Measurements from ENCODE around the gene LY6G5C. TPM values are rescaled to one million over a fixed set of nuclear protein-coding genes. Genes with fewer than 3 reads are reported as not detected.

The LY6G5C gene
- polyA plus RNA-seq, 3 donors from 2014 or later = 4.6 to 9.7 (median 6.1) TPM

DNA sequence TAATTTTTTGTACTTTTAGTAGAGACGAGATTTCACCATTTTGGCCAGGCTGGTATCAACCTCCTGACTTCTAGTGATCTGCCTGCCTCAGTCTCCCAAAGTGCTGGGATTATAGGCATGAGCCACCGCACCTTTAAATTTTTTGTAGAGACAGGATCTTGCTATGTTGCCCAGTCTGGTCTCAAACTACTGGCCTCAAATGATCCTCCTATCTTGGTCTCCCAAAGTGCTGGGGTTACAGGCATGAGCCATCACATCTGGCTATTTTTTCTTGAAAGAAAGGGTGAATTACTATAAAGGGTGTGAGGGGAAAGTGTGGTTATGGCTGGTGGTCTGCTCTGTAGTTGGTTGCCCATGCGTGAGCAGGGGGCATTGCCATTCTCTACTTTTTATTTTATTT, 27.4 kb upstream of the LY6G5C start:
- H3K36me3 Mint-ChIP-seq = no peaks in the 10 kb centered on the region
- no peak overlapping the region for H3K27ac Mint-ChIP-seq
- no peak overlapping the region for H3K4me3 Mint-ChIP-seq
- peaks cover 0 to 3% (median 1%) of the 10 kb centered on the region in 3 donors for H3K27me3 Mint-ChIP-seq (ENCODE audit: low read depth in 3 of 3)
- no peaks in the 10 kb centered on the region for H3K9me3 Mint-ChIP-seq
- DNase-seq = no peak
- H3K4me1 Mint-ChIP-seq = peaks cover 22 to 26% of the 10 kb centered on the region in 2 donors

DNA sequence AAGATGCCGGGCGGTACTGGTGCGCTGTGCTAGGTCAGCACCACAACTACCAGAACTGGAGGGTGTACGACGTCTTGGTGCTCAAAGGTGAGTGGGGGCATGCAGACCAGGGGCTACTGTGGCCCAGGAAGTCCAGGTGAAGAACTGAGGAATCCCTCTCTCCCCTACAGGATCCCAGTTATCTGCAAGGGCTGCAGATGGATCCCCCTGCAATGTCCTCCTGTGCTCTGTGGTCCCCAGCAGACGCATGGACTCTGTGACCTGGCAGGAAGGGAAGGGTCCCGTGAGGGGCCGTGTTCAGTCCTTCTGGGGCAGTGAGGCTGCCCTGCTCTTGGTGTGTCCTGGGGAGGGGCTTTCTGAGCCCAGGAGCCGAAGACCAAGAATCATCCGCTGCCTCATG, 26.8 kb upstream of the LY6G5C start:
- DNase-seq = no peak
- no peaks in the 10 kb centered on the region for H3K9me3 Mint-ChIP-seq
- no peaks in the 10 kb centered on the region for H3K36me3 Mint-ChIP-seq
- H3K27me3 Mint-ChIP-seq (ENCODE audit: low read depth in 3 of 3) = peaks cover 0 to 5% (median 4%) of the 10 kb centered on the region in 3 donors
- no peak overlapping the region for H3K4me3 Mint-ChIP-seq
- H3K4me1 Mint-ChIP-seq = peaks cover 25 to 27% of the 10 kb centered on the region in 2 donors
- H3K27ac Mint-ChIP-seq = peak overlapping the region in 1 of 6 donors; percentile 19

DNA sequence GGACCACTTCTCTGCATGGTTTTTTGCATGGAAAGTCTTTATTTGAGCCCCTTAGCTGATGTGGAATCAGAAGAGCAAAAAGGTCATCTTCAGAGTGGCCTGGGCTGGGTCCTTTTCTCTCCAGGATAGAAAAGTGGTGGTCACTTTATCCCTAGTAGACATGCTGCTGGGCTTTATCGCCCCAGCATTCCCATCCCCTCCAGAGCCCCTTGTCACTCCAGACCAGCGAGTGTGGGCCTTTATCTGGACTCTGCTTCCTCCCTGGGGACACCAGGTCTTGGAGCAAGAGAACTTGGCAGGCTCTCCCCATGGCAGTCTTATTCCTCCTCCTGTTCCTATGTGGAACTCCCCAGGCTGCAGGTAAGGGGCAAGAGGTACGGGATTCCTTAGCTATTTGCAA, 25.7 kb upstream of the LY6G5C start, which contains the start of gene LY6G6F:
TSS of gene LY6G6F (plus strand) at position 268 of the 400 bp plus-strand sequence. CDS start at position 309, 41 bp downstream.
- Mint-ChIP-seq H3K9me3 (no peaks in the 10 kb centered on the region), H3K4me3 (no peak within 1 kb of the TSS), H3K4me1 (peaks cover 30 to 31% of the 10 kb centered on the region in 2 donors), H3K27me3 (ENCODE audit: low read depth in 3 of 3) (peaks cover 3 to 8% (median 4%) of the 10 kb centered on the region in 3 donors), H3K36me3 (no peaks in the 10 kb centered on the region), H3K27ac (peak within 1 kb of the TSS in 2 of 6 donors; percentile 19 to 68)
- no peak for DNase-seq

DNA sequence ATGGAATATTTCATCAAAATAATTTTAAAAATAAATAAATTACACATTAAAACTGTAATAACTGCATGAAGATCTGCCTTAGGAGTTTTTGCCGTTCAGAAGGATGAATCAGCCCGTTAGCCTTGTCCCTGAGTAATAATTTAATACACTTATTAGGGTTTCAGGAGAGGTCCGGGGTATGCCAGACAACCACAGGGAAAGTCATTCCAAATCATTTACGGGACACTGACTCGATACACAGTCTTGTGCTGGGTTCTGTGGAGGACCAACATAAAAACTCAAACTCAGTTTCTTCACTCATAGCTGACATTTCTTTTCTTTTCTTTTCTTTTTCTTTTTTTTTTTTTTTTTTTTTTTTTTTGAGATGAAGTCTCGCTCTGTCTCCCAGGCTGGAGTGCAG, 25.1 kb upstream of the LY6G5C start:
- no peak for DNase-seq
- peaks cover 3 to 8% (median 4%) of the 10 kb centered on the region in 3 donors for H3K27me3 Mint-ChIP-seq (ENCODE audit: low read depth in 3 of 3)
- H3K4me3 Mint-ChIP-seq = no peak overlapping the region
- peaks cover 30 to 32% of the 10 kb centered on the region in 2 donors for H3K4me1 Mint-ChIP-seq
- no peaks in the 10 kb centered on the region for H3K9me3 Mint-ChIP-seq
- no peaks in the 10 kb centered on the region for H3K36me3 Mint-ChIP-seq
- no peak overlapping the region for H3K27ac Mint-ChIP-seq

DNA sequence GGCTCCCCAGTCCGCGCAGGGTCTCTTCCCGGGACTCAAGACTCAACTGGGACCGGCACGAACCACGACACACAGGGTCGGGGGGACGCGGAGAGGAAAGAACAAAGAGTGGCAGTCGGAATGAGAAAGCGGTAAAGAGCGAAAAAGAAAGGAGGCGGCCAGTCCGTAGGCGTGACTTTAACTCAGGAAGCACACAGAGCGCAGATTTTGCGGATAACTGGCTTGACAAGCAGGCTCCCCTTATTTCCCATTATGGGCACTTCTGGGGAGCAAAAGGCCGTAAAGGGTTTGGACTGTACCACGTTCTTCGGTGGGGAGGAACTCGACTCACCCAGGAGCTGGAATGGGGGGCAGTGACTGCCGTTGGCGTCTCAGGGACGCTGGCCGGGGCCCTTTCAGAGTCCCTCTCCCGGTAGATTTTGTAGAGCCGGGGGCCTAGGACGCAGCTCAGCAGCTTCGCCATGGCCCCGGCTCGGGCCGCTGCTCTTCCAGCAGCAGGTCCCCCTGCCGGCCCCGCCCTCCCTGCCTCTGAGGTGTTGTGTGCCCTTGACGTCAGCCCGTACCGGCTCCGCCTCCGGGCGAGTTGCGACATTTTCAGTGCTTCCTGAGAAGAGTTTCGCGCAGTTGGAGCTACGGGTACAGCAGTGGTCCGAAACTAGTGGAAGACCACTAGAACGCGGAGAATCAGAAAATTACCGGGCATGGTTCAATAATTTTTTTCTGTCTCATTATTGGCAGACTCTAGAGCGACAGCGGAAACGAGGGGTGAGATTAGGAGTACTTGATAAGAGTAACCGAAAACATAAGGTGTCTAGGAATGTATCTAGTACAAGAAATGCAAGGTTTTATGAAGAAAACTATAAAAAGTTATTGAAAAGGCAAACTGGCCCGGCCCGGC, 22.2 kb upstream of the LY6G5C start, which contains the start of gene ABHD16A:
TSS of gene ABHD16A (minus strand) at position 506 of the 898 bp plus-strand sequence. CDS start at position 463, 43 bp downstream.
- H3K9me3 Mint-ChIP-seq = no peaks in the 10 kb centered on the region
- H3K36me3 Mint-ChIP-seq = peaks cover 0 to 5% (median 0%) of the 10 kb centered on the region in 3 donors
- peak within 1 kb of the TSS; percentile 94 to 99 (median 96) for H3K4me3 Mint-ChIP-seq
- H3K27ac Mint-ChIP-seq = peak within 1 kb of the TSS; percentile 95 to 99 (median 98)
- DNase-seq = peak; percentile 97
- peaks cover 3 to 8% (median 3%) of the 10 kb centered on the region in 3 donors for H3K27me3 Mint-ChIP-seq (ENCODE audit: low read depth in 3 of 3)
- H3K4me1 Mint-ChIP-seq = peaks cover 34 to 35% of the 10 kb centered on the region in 2 donors

DNA sequence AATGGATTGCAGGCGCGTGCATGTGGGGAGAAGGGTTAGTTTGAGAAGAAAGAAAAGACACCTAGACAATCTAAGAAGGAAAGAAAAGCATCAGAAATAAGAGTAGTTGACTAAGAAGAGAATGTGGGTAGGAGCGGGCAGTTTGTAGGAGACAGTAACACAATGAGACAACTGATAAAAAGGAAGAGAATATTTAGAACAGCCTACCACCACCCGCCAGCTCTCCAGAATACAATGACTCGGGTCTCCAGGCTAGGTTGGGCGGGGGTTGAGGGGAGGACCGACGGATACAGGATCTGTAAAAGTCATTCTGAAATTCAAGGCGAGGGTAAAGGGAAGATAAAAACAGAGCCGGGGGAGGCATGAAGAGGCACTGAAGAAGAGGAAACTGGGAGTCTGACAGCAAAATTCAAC, 21.5 kb upstream of the LY6G5C start:
- H3K4me3 Mint-ChIP-seq = peak overlapping the region; percentile 94 to 99 (median 96)
- H3K27me3 Mint-ChIP-seq (ENCODE audit: low read depth in 3 of 3) = peaks cover 3 to 8% (median 3%) of the 10 kb centered on the region in 3 donors
- H3K4me1 Mint-ChIP-seq = peaks cover 39 to 41% of the 10 kb centered on the region in 2 donors
- no peak for DNase-seq
- peak overlapping the region; percentile 95 to 99 (median 98) for H3K27ac Mint-ChIP-seq
- H3K9me3 Mint-ChIP-seq = no peaks in the 10 kb centered on the region
- H3K36me3 Mint-ChIP-seq = peaks cover 0 to 7% (median under 1%) of the 10 kb centered on the region in 3 donors

DNA sequence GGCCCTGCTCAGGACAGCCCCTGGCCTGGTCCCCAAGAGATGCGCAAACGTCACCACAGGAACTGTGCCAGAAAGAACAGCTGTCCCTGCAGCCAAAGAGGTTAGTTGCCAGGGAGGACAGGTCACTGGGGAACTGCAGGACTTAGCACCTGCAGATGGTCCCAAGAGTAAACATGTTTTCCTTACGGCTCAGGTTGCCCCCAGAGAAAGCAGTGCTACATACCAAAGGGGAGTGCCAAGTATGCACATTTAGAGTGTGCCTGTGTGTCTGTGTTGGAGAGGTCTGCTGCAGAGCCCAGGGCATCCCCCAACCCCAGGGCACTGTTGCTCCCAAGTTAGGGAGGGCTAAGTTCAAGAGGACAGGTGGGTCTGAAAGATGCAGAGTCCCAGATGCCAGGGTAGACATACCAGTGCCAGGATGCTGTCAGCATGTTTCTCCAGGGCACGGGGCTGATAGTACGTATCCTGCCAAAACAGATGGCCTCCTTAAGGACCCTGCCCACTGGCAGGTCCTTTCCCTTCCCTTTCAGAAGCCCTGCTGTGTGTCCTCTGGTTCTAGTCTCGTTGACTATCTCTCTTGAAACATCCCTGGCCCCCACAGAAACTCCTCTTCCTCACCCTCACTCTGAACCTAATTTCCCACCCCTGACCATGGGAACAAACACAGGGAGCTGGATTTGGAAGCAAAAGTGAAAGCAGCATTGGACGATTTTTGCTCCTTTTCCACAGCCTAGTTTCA, 21.0 kb upstream of the LY6G5C start:
- Mint-ChIP-seq H3K27ac (peak overlapping the region; percentile 95 to 99 (median 98)), H3K4me1 (peaks cover 40 to 46% of the 10 kb centered on the region in 2 donors), H3K27me3 (ENCODE audit: low read depth in 3 of 3) (peaks cover 2 to 8% (median 3%) of the 10 kb centered on the region in 3 donors), H3K9me3 (no peaks in the 10 kb centered on the region), H3K4me3 (peak overlapping the region; percentile 94 to 99 (median 96)), H3K36me3 (peaks cover 0 to 12% (median 5%) of the 10 kb centered on the region in 3 donors)
- no peak for DNase-seq

DNA sequence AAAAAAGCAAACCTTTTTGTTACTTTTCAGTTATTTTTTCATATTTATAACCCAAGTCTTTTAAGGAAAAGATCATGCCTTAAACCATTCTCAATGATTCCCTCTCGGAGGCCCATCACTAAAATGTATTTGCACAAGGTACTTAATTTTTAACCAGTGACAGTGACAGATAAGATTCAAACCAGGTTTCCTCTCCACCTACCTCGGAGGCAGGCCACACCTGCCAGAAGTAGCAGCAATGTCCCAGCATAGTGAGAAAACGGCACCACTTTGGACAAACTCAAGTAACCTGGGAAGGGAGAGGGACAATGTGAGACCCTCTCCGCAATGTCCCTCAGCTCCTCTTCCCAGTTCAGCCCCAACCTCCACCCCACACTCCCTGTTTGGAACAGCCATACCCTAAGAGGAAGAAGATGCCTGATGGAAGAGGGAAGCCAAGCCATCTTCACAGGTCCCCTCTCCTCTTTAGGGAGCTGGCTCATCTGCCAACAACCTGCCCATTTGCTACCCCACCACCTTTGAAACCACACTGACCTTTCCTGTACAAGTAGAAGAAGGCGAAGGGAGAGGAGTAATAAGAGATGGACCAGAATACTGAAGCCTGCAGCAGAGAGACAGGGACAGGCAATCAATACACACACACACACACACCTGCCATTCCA, 20.0 kb upstream of the LY6G5C start:
- peaks cover 0 to 12% (median 5%) of the 10 kb centered on the region in 3 donors for H3K36me3 Mint-ChIP-seq
- no peaks in the 10 kb centered on the region for H3K9me3 Mint-ChIP-seq
- H3K27me3 Mint-ChIP-seq (ENCODE audit: low read depth in 3 of 3) = peaks cover 2 to 8% (median 3%) of the 10 kb centered on the region in 3 donors
- H3K27ac Mint-ChIP-seq = peak overlapping the region; percentile 81 to 99 (median 98)
- no peak for DNase-seq
- H3K4me1 Mint-ChIP-seq = peaks cover 40 to 47% of the 10 kb centered on the region in 2 donors
- H3K4me3 Mint-ChIP-seq = peak overlapping the region; percentile 94 to 99 (median 96)

DNA sequence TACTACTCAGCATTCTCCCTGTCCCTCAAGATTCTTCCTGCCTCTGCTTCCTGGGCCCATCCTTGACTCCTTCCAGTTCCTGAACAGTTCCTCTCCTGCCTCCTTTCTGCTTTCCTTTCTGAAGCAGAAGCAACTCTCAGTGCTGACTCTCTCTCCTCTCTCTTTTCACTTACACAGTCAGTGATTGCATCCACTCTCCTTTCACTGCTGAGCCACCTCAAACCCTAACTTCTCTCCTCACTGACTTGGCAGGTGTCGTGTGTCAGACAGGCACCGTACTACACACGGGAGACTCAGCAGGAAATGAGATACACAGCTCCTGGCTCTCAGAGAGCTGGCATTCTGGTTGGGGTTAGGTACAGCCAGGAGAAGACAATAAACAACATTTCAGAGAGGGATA, 16.7 kb upstream of the LY6G5C start:
- Mint-ChIP-seq H3K4me3 (no peak overlapping the region), H3K27ac (peak overlapping the region; percentile 0 to 63 (median 42)), H3K4me1 (peaks cover 29 to 37% of the 10 kb centered on the region in 2 donors), H3K27me3 (ENCODE audit: low read depth in 3 of 3) (peaks cover 0 to 3% (median 1%) of the 10 kb centered on the region in 3 donors), H3K9me3 (no peaks in the 10 kb centered on the region), H3K36me3 (peaks cover 5 to 18% (median 14%) of the 10 kb centered on the region in 3 donors)
- no peak for DNase-seq

DNA sequence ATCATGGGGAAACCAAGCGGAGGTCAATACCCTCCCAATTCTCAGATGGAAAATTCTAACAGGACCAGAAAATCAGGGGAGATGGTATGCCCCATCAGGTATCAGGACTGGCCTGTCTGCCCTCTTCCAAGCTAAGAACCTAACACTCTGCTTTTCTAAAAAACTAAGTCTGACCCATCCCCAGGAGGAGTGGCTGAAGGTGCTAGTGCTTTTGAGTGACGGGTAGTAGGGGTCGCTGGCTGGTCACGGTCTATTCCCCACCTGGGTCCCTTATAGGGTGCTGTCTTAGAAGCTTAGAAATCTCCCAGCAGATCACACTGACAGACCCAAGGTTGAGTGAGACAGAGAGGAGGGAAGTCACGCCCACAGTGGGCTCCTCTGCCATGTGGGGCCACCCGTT, 12.7 kb upstream of the LY6G5C start:
- Mint-ChIP-seq H3K4me1 (peaks cover 5 to 15% of the 10 kb centered on the region in 2 donors), H3K4me3 (no peak overlapping the region), H3K27me3 (ENCODE audit: low read depth in 3 of 3) (peaks cover 0 to 2% (median 0%) of the 10 kb centered on the region in 3 donors), H3K36me3 (peaks cover 5 to 34% (median 18%) of the 10 kb centered on the region in 3 donors), H3K27ac (no peak overlapping the region), H3K9me3 (no peaks in the 10 kb centered on the region)
- no peak for DNase-seq

DNA sequence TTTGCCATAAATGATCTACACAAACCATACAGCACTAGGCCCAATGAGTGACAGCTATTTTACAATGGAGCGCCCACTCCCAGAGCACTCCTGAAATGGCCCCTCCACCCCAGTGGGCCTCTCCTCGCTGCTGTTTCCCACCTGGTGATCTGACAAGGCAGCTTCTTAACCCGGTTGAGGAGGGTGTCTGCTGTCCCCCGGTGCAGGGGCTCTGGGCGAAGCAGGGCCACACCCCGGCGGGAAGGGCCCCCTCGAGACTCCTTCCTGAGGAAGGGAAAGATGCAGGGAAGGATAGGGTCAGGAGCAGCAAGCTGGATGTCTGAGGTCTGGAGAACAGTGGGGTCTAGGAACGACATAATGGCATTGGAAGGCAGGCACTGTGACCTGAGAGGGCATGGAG, 12.0 kb upstream of the LY6G5C start:
- H3K9me3 Mint-ChIP-seq = no peaks in the 10 kb centered on the region
- H3K4me1 Mint-ChIP-seq = peaks cover 4 to 11% of the 10 kb centered on the region in 2 donors
- peaks cover 0 to 2% (median 0%) of the 10 kb centered on the region in 3 donors for H3K27me3 Mint-ChIP-seq (ENCODE audit: low read depth in 3 of 3)
- no peak overlapping the region for H3K27ac Mint-ChIP-seq
- H3K36me3 Mint-ChIP-seq = peaks cover 6 to 32% (median 18%) of the 10 kb centered on the region in 3 donors
- DNase-seq = no peak
- H3K4me3 Mint-ChIP-seq = no peak overlapping the region

DNA sequence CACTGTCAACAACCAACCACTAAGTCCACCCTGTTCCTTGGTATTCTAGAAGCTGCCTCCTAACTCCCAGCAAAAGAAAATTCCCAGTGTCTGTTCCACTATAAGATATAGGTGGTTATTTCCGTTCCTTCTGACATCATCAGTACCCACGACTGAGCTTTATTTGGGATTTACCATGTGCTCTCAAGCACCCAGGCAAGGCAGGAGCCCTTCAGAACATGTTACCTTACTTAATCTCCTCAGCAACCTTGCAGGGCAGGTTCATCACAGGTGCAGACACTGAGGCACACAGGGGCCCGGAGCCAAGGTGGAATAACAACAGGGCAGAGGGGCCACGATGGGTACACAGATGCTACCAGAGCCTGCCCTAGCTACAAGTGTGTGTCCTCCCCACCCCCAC, 11.5 kb upstream of the LY6G5C start:
- Mint-ChIP-seq H3K27me3 (ENCODE audit: low read depth in 3 of 3) (peaks cover 0 to 2% (median 0%) of the 10 kb centered on the region in 3 donors), H3K36me3 (peaks cover 8 to 36% (median 17%) of the 10 kb centered on the region in 3 donors), H3K4me1 (peaks cover 0 to 6% of the 10 kb centered on the region in 2 donors), H3K9me3 (no peaks in the 10 kb centered on the region), H3K27ac (no peak overlapping the region), H3K4me3 (no peak overlapping the region)
- DNase-seq = no peak

DNA sequence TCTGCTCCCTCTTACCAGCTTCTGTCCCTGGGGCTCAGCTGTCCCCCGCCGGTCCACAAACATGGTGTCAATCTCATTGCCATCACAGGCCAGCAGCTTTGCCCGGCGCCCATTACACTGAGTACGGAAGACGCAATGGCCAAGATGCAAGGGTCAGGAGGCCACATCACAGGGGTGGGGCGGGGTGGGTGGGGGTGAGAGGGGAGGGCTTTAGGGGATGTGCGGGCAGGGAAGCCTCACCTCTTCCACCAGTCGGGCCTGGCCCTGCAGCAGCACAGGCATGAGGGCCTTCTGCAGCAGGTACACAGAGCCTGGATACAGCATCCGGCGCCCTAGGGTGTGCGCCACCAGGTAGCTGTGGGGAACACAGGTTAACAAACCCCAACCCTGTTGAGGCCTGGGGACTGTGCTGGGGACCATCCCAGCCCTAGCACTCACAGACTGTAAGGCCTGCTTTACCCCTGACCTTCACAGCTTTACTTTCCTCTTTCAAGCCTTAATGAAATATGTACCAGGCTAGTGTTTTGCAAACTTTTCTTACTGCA, 10.8 kb upstream of the LY6G5C start:
- Mint-ChIP-seq H3K36me3 (peaks cover 8 to 36% (median 12%) of the 10 kb centered on the region in 3 donors), H3K27ac (peak overlapping the region in 1 of 6 donors; percentile 26), H3K4me1 (no peaks in the 10 kb centered on the region), H3K4me3 (no peak overlapping the region), H3K27me3 (ENCODE audit: low read depth in 3 of 3) (peaks cover 0 to 2% (median 0%) of the 10 kb centered on the region in 3 donors), H3K9me3 (no peaks in the 10 kb centered on the region)
- no peak for DNase-seq
